CD14-positive monocyte (primary cell): ENCODE measurements around the gene TRMO. TPM values are rescaled to one million over a fixed set of nuclear protein-coding genes. Genes with fewer than 3 reads are reported as not detected.

Source experiments
- DNase-seq, 3 donors: peaks; one replicate each; pipeline ENCODE4 v3.0.0-alpha.2; 2011 to 2022
- H2AFZ ChIP-seq: 2 replicates; pipeline ENCODE4 v1.6.0; 2012; ENCODE audit warnings: mild to moderate bottlenecking, low read depth, low read length, inconsistent platforms; ENCODE audit not compliant: insufficient read depth, poor library complexity, severe bottlenecking
- H3K27ac ChIP-seq, 2 donors: 1 replicate in 1 of 2; 2 replicates in 1 of 2; pipeline ENCODE4 v1.5.1; 2012 to 2013; ENCODE audit warnings: low read length in 2 of 2, control low read depth in 1 of 2, inconsistent platforms in 1 of 2, low read depth in 1 of 2, mild to moderate bottlenecking in 1 of 2
- H3K27me3 ChIP-seq, 2 donors: one replicate each; pipeline versions ENCODE4 v1.6.0 to v1.6.1; 2011 to 2013; ENCODE audit warnings: low read length in 2 of 2; ENCODE audit not compliant: control insufficient read depth in 2 of 2, insufficient read depth in 2 of 2
- H3K36me3 ChIP-seq, 2 donors: replicated peaks in 1 of 2; 1 replicate in 1 of 2; 2 replicates in 1 of 2; pipeline versions ENCODE4 v1.5.1 to v1.6.1; 2012 to 2013; ENCODE audit warnings: low read length in 2 of 2, control low read depth in 1 of 2, inconsistent platforms in 1 of 2, mild to moderate bottlenecking in 1 of 2; ENCODE audit not compliant: insufficient read depth in 2 of 2, control insufficient read depth in 1 of 2
- H3K4me1 ChIP-seq, 2 donors: 1 replicate in 1 of 2; 2 replicates in 1 of 2; pipeline versions ENCODE4 v1.5.1 to v1.6.1; 2012 to 2013; ENCODE audit warnings: low read length in 2 of 2, control low read depth in 1 of 2, inconsistent platforms in 1 of 2, mild to moderate bottlenecking in 1 of 2, moderate library complexity in 1 of 2; ENCODE audit not compliant: insufficient read depth in 2 of 2, control insufficient read depth in 1 of 2
- H3K4me2 ChIP-seq: replicated peaks from 2 replicates; pipeline ENCODE3; 2012; ENCODE audit warnings: low read length, moderate library complexity, mild to moderate bottlenecking; ENCODE audit not compliant: poor library complexity, severe bottlenecking; ENCODE audit errors: extremely low read depth
- H3K4me3 ChIP-seq, 3 experiments: fragments of 200-600 bp in 1 of 3; sonication (generic) in 1 of 3; replicated peaks in 1 of 3; 1 replicate in 2 of 3; 2 replicates in 1 of 3; pipeline ENCODE4 v1.5.1; 2011 to 2013; ENCODE audit warnings: low read length in 3 of 3, mild to moderate bottlenecking in 3 of 3, control low read depth in 2 of 3, low read depth in 2 of 3, inconsistent platforms in 1 of 3, moderate library complexity in 1 of 3
- H3K79me2 ChIP-seq: 2 replicates; pipeline ENCODE4 v1.6.0; 2012; ENCODE audit warnings: mild to moderate bottlenecking, control low read depth, inconsistent platforms, low read length, moderate library complexity; ENCODE audit not compliant: insufficient read depth
- H3K9ac ChIP-seq: 2 replicates; pipeline ENCODE4 v1.6.0; 2017; ENCODE audit warnings: low read length, mild to moderate bottlenecking; ENCODE audit not compliant: insufficient read depth, poor library complexity, severe bottlenecking
- H3K9me3 ChIP-seq, 2 donors: replicated peaks in 1 of 2; 1 replicate in 1 of 2; 2 replicates in 1 of 2; pipeline versions ENCODE4 v1.5.1 to v1.6.1; 2012 to 2013; ENCODE audit warnings: low read length in 2 of 2, control low read depth in 1 of 2; ENCODE audit not compliant: control insufficient read depth in 1 of 2, insufficient read depth in 1 of 2
- H4K20me1 ChIP-seq: 2 replicates; pipeline ENCODE4 v1.6.0; 2012; ENCODE audit warnings: mild to moderate bottlenecking, low read length, control low read depth, moderate library complexity; ENCODE audit not compliant: insufficient read depth
- H3K27ac Mint-ChIP-seq, 7 donors: one replicate each; pipeline ENCODE4 v1.8.0; 2020; ENCODE audit warnings: mild to moderate bottlenecking in 7 of 7, mixed read lengths in 7 of 7, moderate library complexity in 6 of 7, inconsistent platforms in 2 of 7
- H3K27me3 Mint-ChIP-seq, 3 donors: one replicate each; pipeline ENCODE4 v1.8.0; 2021 to 2022; ENCODE audit warnings: low read depth in 3 of 3, mild to moderate bottlenecking in 3 of 3, mixed read lengths in 3 of 3, moderate library complexity in 3 of 3, inconsistent platforms in 1 of 3
- H3K36me3 Mint-ChIP-seq, 2 donors: one replicate each; pipeline ENCODE4 v1.8.0; 2020; ENCODE audit warnings: mixed read lengths in 2 of 2, inconsistent platforms in 1 of 2, mild to moderate bottlenecking in 1 of 2
- H3K4me1 Mint-ChIP-seq: one replicate; pipeline ENCODE4 v1.8.0; 2020; ENCODE audit warnings: mild to moderate bottlenecking, mixed read lengths
- H3K4me3 Mint-ChIP-seq, 2 donors: one replicate each; pipeline ENCODE4 v1.8.0; 2020; ENCODE audit warnings: mild to moderate bottlenecking in 2 of 2, mixed read lengths in 2 of 2, moderate library complexity in 1 of 2
- H3K9me3 Mint-ChIP-seq, 7 donors: one replicate each; pipeline ENCODE4 v1.8.0; 2020 to 2022; ENCODE audit warnings: mixed read lengths in 7 of 7, mild to moderate bottlenecking in 6 of 7, moderate library complexity in 6 of 7, inconsistent platforms in 2 of 7
- CTCF ChIP-seq: fragments of 200-600 bp; IDR thresholded peaks from one replicate; pipeline ENCODE4 v1.8.0; 2022; ENCODE audit warnings: antibody characterized with exemption, mild to moderate bottlenecking
- WGBS: methylation state at CpG from one replicate; pipeline ENCODE4 v1.1.5; 2013; ENCODE audit warnings: missing lambda C conversion rate; ENCODE audit not compliant: insufficient coverage; 5-methylcytosine and 5-hydroxymethylcytosine counted together
- intact Hi-C, 2 donors: fragments of 100-400 bp; cut with micrococcal nuclease; formaldehyde crosslinking; loops; one replicate each; pipeline versions ENCODE4 v1.15.0 to v1.15.1; 2023
- polyA plus RNA-seq, 3 donors: library from polyadenylated mRNA; depleted of rRNA in 1 of 3; unstranded in 2 of 3; stranded (reverse) in 1 of 3; fragments of 300-500 nt in 2 of 3; fragments of >200 nt in 1 of 3; fragmentation: Illumina TruSeq in 2 of 3; gene quantifications; 1 replicate in 2 of 3; 2 replicates in 1 of 3; pipeline ENCODE4 v1.2.3, GENCODE V29; 2012 to 2021

TRMO gene
- polyA plus RNA-seq, 3 donors: 13.4 to 20.6 (median 13.5) TPM

- Histone ChIP-seq H4K20me1 (no peaks in the 10 kb centered on the region), H3K4me2 (no peak overlapping the region), H3K9me3 (no peaks in the 10 kb centered on the region), H3K36me3 (no peaks in the 10 kb centered on the region), H3K4me3 (no peak overlapping the region), H3K9ac (no peak overlapping the region), H2AFZ (no peak overlapping the region), H3K4me1 (peaks cover 12% of the 10 kb centered on the region in 2 donors), H3K27ac (no peak overlapping the region), H3K79me2 (no peaks in the 10 kb centered on the region), H3K27me3 (no peaks in the 10 kb centered on the region)
- H3K27me3 Mint-ChIP-seq: peaks cover 0 to 1% (median under 1%) of the 10 kb centered on the region in 3 donors
- peaks cover 10% of the 10 kb centered on the region for H3K4me1 Mint-ChIP-seq
- H3K27ac Mint-ChIP-seq: peak overlapping the region in 1 of 7 donors; percentile 16
- TF ChIP-seq CTCF: no peak
- no peak for DNase-seq
- intact Hi-C loops: loop anchor here in 1 of 2 donors (10.0 kb wide), 2 partner anchors 294 to 326 kb away; partner anchors contain the start of genes NCBP1, TBC1D2 and TSTD2
- H3K4me3 Mint-ChIP-seq: no peak overlapping the region
- H3K36me3 Mint-ChIP-seq: no peaks in the 10 kb centered on the region
- H3K9me3 Mint-ChIP-seq: no peaks in the 10 kb centered on the region
- no CpG with 5 or more reads among the region's 4 CpGs for WGBS
These were observed 6.8 kb upstream of the TRMO start for GRCh38 chr9:97928986-97929604.

GRCh38 chr9:97925497-97926334 is 3.4 kb upstream of the TRMO start:
- intact Hi-C loops: loop anchor here in 1 of 2 donors (10.0 kb wide), 2 partner anchors 291 to 329 kb away; partner anchors contain the start of genes NCBP1, TBC1D2 and TSTD2
- no peaks in the 10 kb centered on the region for H3K27me3 Mint-ChIP-seq
- H3K79me2 ChIP-seq: peaks cover 13% of the 10 kb centered on the region
- TF ChIP-seq CTCF: no peak
- no peaks in the 10 kb centered on the region for H3K27me3 ChIP-seq
- peaks cover 32% of the 10 kb centered on the region for H3K4me1 Mint-ChIP-seq
- no peak overlapping the region for H3K27ac ChIP-seq
- H3K4me3 Mint-ChIP-seq: no peak overlapping the region
- H3K4me2 ChIP-seq: no peak overlapping the region
- H2AFZ ChIP-seq: no peak overlapping the region
- no peak overlapping the region for H3K9ac ChIP-seq
- no peak for DNase-seq
- peaks cover 38 to 42% of the 10 kb centered on the region in 2 donors for H3K4me1 ChIP-seq
- H3K36me3 Mint-ChIP-seq: peaks cover 0 to 4% of the 10 kb centered on the region in 2 donors
- no peaks in the 10 kb centered on the region for H4K20me1 ChIP-seq
- H3K27ac Mint-ChIP-seq: no peak overlapping the region
- no peaks in the 10 kb centered on the region for H3K9me3 Mint-ChIP-seq
- H3K9me3 ChIP-seq: no peaks in the 10 kb centered on the region
- WGBS: no CpG with 5 or more reads among the region's 5 CpGs
- H3K4me3 ChIP-seq: no peak overlapping the region
- H3K36me3 ChIP-seq: no peaks in the 10 kb centered on the region
